Esophagus squamous epithelium (tissue), 4 donors: Measurements from ENCODE around the gene KLHL18.

Experiments used
- CTCF ChIP-seq, 6 experiments: fragments of 450-650 bp in 4 of 6; fragments of 200-600 bp in 2 of 6; sonication (generic) in 2 of 6; IDR thresholded peaks; one replicate each; pipeline ENCODE4 v1.5.1; 2016 to 2019; ENCODE audit warnings: antibody characterized with exemption in 6 of 6, mild to moderate bottlenecking in 4 of 6, moderate library complexity in 4 of 6
- POLR2A ChIP-seq, 4 donors: fragments of 450-650 bp; IDR thresholded peaks; one replicate each; pipeline ENCODE4 v1.6.1; 2017; ENCODE audit warnings: antibody characterized with exemption in 4 of 4, mild to moderate bottlenecking in 4 of 4, moderate library complexity in 3 of 4

- no peak for TF ChIP-seq CTCF (IDR thresholded peaks at IDR 0.05)
- no peak for TF ChIP-seq POLR2A (IDR thresholded peaks at IDR 0.05)
Observed at GRCh38 chr3:47259114-47259513, 23.6 kb upstream of the KLHL18 start.
